ENCODE data around the gene COX4I2.

- TF ChIP-seq, protein P1, sequence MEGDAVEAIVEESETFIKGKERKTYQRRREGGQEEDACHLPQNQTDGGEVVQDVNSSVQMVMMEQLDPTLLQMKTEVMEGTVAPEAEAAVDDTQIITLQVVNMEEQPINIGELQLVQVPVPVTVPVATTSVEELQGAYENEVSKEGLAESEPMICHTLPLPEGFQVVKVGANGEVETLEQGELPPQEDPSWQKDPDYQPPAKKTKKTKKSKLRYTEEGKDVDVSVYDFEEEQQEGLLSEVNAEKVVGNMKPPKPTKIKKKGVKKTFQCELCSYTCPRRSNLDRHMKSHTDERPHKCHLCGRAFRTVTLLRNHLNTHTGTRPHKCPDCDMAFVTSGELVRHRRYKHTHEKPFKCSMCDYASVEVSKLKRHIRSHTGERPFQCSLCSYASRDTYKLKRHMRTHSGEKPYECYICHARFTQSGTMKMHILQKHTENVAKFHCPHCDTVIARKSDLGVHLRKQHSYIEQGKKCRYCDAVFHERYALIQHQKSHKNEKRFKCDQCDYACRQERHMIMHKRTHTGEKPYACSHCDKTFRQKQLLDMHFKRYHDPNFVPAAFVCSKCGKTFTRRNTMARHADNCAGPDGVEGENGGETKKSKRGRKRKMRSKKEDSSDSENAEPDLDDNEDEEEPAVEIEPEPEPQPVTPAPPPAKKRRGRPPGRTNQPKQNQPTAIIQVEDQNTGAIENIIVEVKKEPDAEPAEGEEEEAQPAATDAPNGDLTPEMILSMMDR (IDR thresholded peaks at IDR 0.05): no peak
- no peak for TF ChIP-seq POLR2A (IDR thresholded peaks at IDR 0.05)
Measured at GRCh38 chr20:31605902-31606803, 31.6 kb upstream of the COX4I2 start.

Data from heart left ventricle (tissue), 13 donors.